ENCODE results near the gene NTM.
"Not testable (repeated sequence)": the region's sequence is repeated elsewhere in the genome, so short reads cannot be mapped to it uniquely, and the experiment has no call there.

NTM gene

GRCh38 chr11:131911388-131912032, 541.1 kb downstream of the NTM start:
- H3K36me3 Mint-ChIP-seq (ENCODE audit: low read depth); H3K27ac Mint-ChIP-seq; H3K4me3 Mint-ChIP-seq; DNase-seq; ATAC-seq; H3K9me3 Mint-ChIP-seq; H3K4me1 Mint-ChIP-seq: not testable (repeated sequence)
- H3K27me3 Mint-ChIP-seq, result peaks cover 38% of the 10 kb centered on the region

- peaks cover 38% of the 10 kb centered on the region for H3K27me3 Mint-ChIP-seq
- H3K27ac Mint-ChIP-seq, result no peak overlapping the region
- H3K36me3 Mint-ChIP-seq (ENCODE audit: low read depth), result no peaks in the 10 kb centered on the region
- no peak overlapping the region for H3K4me3 Mint-ChIP-seq
- DNase-seq (no peak), ATAC-seq (no peak)
- peaks cover 2% of the 10 kb centered on the region for H3K4me1 Mint-ChIP-seq
- H3K9me3 Mint-ChIP-seq, result peaks cover 8% of the 10 kb centered on the region
Observed at GRCh38 chr11:131912134-131912533, 541.7 kb downstream of the NTM start.

GRCh38 chr11:131913267-131913666, 542.9 kb downstream of the NTM start:
- no peak overlapping the region for H3K27ac Mint-ChIP-seq
- H3K36me3 Mint-ChIP-seq (ENCODE audit: low read depth), result no peaks in the 10 kb centered on the region
- peaks cover 2% of the 10 kb centered on the region for H3K4me1 Mint-ChIP-seq
- H3K9me3 Mint-ChIP-seq, result peaks cover 8% of the 10 kb centered on the region
- H3K27me3 Mint-ChIP-seq, result peaks cover 33% of the 10 kb centered on the region
- no peak overlapping the region for H3K4me3 Mint-ChIP-seq
- DNase-seq (no peak), ATAC-seq (no peak)

- Mint-ChIP-seq H3K4me1 (peaks cover 2% of the 10 kb centered on the region), H3K4me3 (no peak overlapping the region), H3K9me3 (peaks cover 8% of the 10 kb centered on the region), H3K27me3 (peaks cover 24% of the 10 kb centered on the region), H3K27ac (no peak overlapping the region), H3K36me3 (ENCODE audit: low read depth) (no peaks in the 10 kb centered on the region)
- DNase-seq (no peak), ATAC-seq (no peak)
Observed at GRCh38 chr11:131914361-131914774, 544.0 kb downstream of the NTM start.

- Mint-ChIP-seq H3K27me3 (peaks cover 9% of the 10 kb centered on the region), H3K4me3 (no peak overlapping the region), H3K4me1 (no peaks in the 10 kb centered on the region), H3K9me3 (peaks cover 8% of the 10 kb centered on the region), H3K27ac (no peak overlapping the region), H3K36me3 (ENCODE audit: low read depth) (no peaks in the 10 kb centered on the region)
- no peak for ATAC-seq
- DNase-seq, result no peak
Observed at GRCh38 chr11:131916638-131917037, 546.2 kb downstream of the NTM start.

- ATAC-seq, result no peak
- Mint-ChIP-seq H3K4me3 (no peak overlapping the region), H3K27ac (no peak overlapping the region), H3K4me1 (no peaks in the 10 kb centered on the region), H3K9me3 (peaks cover 12% of the 10 kb centered on the region), H3K27me3 (peaks cover 4% of the 10 kb centered on the region), H3K36me3 (ENCODE audit: low read depth) (no peaks in the 10 kb centered on the region)
- no peak for DNase-seq
Observed at GRCh38 chr11:131917634-131918384, 547.4 kb downstream of the NTM start.

GRCh38 chr11:131918663-131919062, 548.2 kb downstream of the NTM start:
- H3K4me3 Mint-ChIP-seq, result no peak overlapping the region
- H3K4me1 Mint-ChIP-seq, result no peaks in the 10 kb centered on the region
- DNase-seq (no peak), ATAC-seq (no peak)
- H3K27me3 Mint-ChIP-seq, result peaks cover 1% of the 10 kb centered on the region
- H3K36me3 Mint-ChIP-seq (ENCODE audit: low read depth), result no peaks in the 10 kb centered on the region
- no peak overlapping the region for H3K27ac Mint-ChIP-seq
- H3K9me3 Mint-ChIP-seq, result peaks cover 12% of the 10 kb centered on the region

- peaks cover 4% of the 10 kb centered on the region for H3K27me3 Mint-ChIP-seq
- ATAC-seq, result no peak
- peaks cover 8% of the 10 kb centered on the region for H3K9me3 Mint-ChIP-seq
Observed at GRCh38 chr11:131922220-131922619, 551.8 kb downstream of the NTM start.

GRCh38 chr11:131923309-131923708, 552.9 kb downstream of the NTM start:
- DNase-seq (no peak), ATAC-seq (no peak)
- no peak overlapping the region for H3K27ac Mint-ChIP-seq
- peaks cover 8% of the 10 kb centered on the region for H3K9me3 Mint-ChIP-seq
- H3K4me3 Mint-ChIP-seq, result no peak overlapping the region
- H3K36me3 Mint-ChIP-seq (ENCODE audit: low read depth), result no peaks in the 10 kb centered on the region
- no peaks in the 10 kb centered on the region for H3K4me1 Mint-ChIP-seq
- H3K27me3 Mint-ChIP-seq, result peaks cover 4% of the 10 kb centered on the region

More at GRCh38 chr11:131922220-131922619, 551.8 kb downstream of the NTM start:
- Mint-ChIP-seq H3K4me1 (no peaks in the 10 kb centered on the region), H3K36me3 (ENCODE audit: low read depth) (no peaks in the 10 kb centered on the region), H3K4me3 (no peak overlapping the region), H3K27ac (no peak overlapping the region)
- DNase-seq, result no peak

- Mint-ChIP-seq H3K9me3 (peaks cover 8% of the 10 kb centered on the region), H3K36me3 (ENCODE audit: low read depth) (no peaks in the 10 kb centered on the region), H3K27me3 (peaks cover 4% of the 10 kb centered on the region), H3K4me1 (no peaks in the 10 kb centered on the region), H3K4me3 (no peak overlapping the region), H3K27ac (no peak overlapping the region)
- no peak for DNase-seq
- no peak for ATAC-seq
Observed at GRCh38 chr11:131924001-131924400, 553.6 kb downstream of the NTM start.

- no peak overlapping the region for H3K4me3 Mint-ChIP-seq
- H3K4me1 Mint-ChIP-seq, result no peaks in the 10 kb centered on the region
- DNase-seq (no peak), ATAC-seq (no peak)
- H3K9me3 Mint-ChIP-seq, result peaks cover 8% of the 10 kb centered on the region
- peaks cover 4% of the 10 kb centered on the region for H3K27me3 Mint-ChIP-seq
- no peaks in the 10 kb centered on the region for H3K36me3 Mint-ChIP-seq (ENCODE audit: low read depth)
- H3K27ac Mint-ChIP-seq, result no peak overlapping the region
Observed at GRCh38 chr11:131924457-131925201, 554.2 kb downstream of the NTM start.

GRCh38 chr11:131925829-131926228, 555.4 kb downstream of the NTM start:
- Mint-ChIP-seq H3K4me1 (no peaks in the 10 kb centered on the region), H3K27ac (no peak overlapping the region), H3K27me3 (peaks cover 4% of the 10 kb centered on the region), H3K4me3 (no peak overlapping the region), H3K36me3 (ENCODE audit: low read depth) (no peaks in the 10 kb centered on the region), H3K9me3 (peaks cover 8% of the 10 kb centered on the region)
- no peak for ATAC-seq
- DNase-seq, result no peak

GRCh38 chr11:131928992-131929391, 558.6 kb downstream of the NTM start:
- Mint-ChIP-seq H3K4me1 (no peaks in the 10 kb centered on the region), H3K4me3 (no peak overlapping the region), H3K36me3 (ENCODE audit: low read depth) (no peaks in the 10 kb centered on the region), H3K27me3 (peaks cover 4% of the 10 kb centered on the region), H3K27ac (no peak overlapping the region), H3K9me3 (peaks cover 4% of the 10 kb centered on the region)
- ATAC-seq (no peak), DNase-seq (no peak)

GRCh38 chr11:131932584-131933325, 562.3 kb downstream of the NTM start:
- H3K27me3 Mint-ChIP-seq, result no peaks in the 10 kb centered on the region
- H3K4me1 Mint-ChIP-seq, result no peaks in the 10 kb centered on the region
- DNase-seq (no peak), ATAC-seq (no peak)
- H3K9me3 Mint-ChIP-seq, result no peaks in the 10 kb centered on the region
- H3K36me3 Mint-ChIP-seq (ENCODE audit: low read depth), result no peaks in the 10 kb centered on the region
- H3K4me3 Mint-ChIP-seq, result no peak overlapping the region
- H3K27ac Mint-ChIP-seq, result no peak overlapping the region

All from activated naive CD8-positive, alpha-beta T cell treated with anti-CD3 and anti-CD28 coated beads, Interleukin-2, amount 50 U/mL, for 24 hours (primary cell).